Central memory CD8-positive, alpha-beta T cell (primary cell): ENCODE data around the gene TRIM68.

Experiments
- ATAC-seq: fragments of 150-1000 bp; cut with Tn5 transposase; replicated peaks from 2 replicates; pipeline ENCODE4 v1.10.0; 2022; ENCODE audit warnings: mild to moderate bottlenecking, moderate FRiP score, moderate number of reproducible peaks; ENCODE audit not compliant: poor library complexity, severe bottlenecking; ENCODE audit errors: extremely low read depth
- DNase-seq, 2 donors: peaks; one replicate each; pipeline ENCODE4 v3.0.0; 2021; ENCODE audit warnings: low spot score in 2 of 2
- H3K27ac Mint-ChIP-seq: one replicate; pipeline ENCODE4 v1.8.0; 2022; ENCODE audit warnings: low read depth, mild to moderate bottlenecking, moderate library complexity, mixed read lengths
- H3K27me3 Mint-ChIP-seq: one replicate; pipeline ENCODE4 v1.8.0; 2022; ENCODE audit warnings: mixed read lengths
- H3K36me3 Mint-ChIP-seq: one replicate; pipeline ENCODE4 v1.8.0; 2022; ENCODE audit warnings: mild to moderate bottlenecking, moderate library complexity, mixed read lengths; ENCODE audit not compliant: insufficient read depth
- H3K4me1 Mint-ChIP-seq: one replicate; pipeline ENCODE4 v1.8.0; 2022; ENCODE audit warnings: mixed read lengths
- H3K4me3 Mint-ChIP-seq: one replicate; pipeline ENCODE4 v1.8.0; 2022; ENCODE audit warnings: mild to moderate bottlenecking, moderate library complexity, mixed read lengths
- H3K9me3 Mint-ChIP-seq: one replicate; pipeline ENCODE4 v1.8.0; 2022; ENCODE audit warnings: mixed read lengths

TRIM68 gene

DNA sequence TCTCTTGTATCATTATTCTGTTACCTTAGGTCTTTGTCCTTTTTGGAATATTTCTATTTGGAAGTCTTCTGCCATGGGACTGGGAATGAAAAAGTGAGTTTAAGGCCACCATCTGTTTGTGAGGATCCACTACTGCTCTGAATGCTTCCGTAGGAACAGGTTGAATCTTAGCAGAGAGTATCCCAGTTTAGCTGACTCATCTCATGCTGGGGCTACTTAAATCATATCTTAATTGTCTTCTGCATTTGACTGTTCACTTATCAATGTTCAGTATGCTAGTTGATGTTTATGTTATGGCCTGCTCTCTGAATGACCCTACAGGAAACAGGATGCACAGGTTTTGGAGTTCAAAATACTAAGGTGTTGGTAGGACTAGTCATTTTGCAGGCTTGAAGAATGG lies 27.9 kb downstream of the TRIM68 start:
- H3K27ac Mint-ChIP-seq = no peak overlapping the region
- no peak for DNase-seq
- no peak for ATAC-seq
- H3K9me3 Mint-ChIP-seq = no peaks in the 10 kb centered on the region
- peaks cover 6% of the 10 kb centered on the region for H3K4me1 Mint-ChIP-seq
- no peak overlapping the region for H3K4me3 Mint-ChIP-seq
- H3K27me3 Mint-ChIP-seq = peaks cover 92% of the 10 kb centered on the region
- H3K36me3 Mint-ChIP-seq = no peaks in the 10 kb centered on the region

GRCh38 chr11:4578624-4579023 lies 29.4 kb downstream of the TRIM68 start:
- no peaks in the 10 kb centered on the region for H3K36me3 Mint-ChIP-seq
- ATAC-seq (no peak), DNase-seq (no peak)
- H3K4me1 Mint-ChIP-seq = peaks cover 6% of the 10 kb centered on the region
- no peak overlapping the region for H3K4me3 Mint-ChIP-seq
- H3K9me3 Mint-ChIP-seq = no peaks in the 10 kb centered on the region
- peaks cover 85% of the 10 kb centered on the region for H3K27me3 Mint-ChIP-seq
- H3K27ac Mint-ChIP-seq = no peak overlapping the region

DNA sequence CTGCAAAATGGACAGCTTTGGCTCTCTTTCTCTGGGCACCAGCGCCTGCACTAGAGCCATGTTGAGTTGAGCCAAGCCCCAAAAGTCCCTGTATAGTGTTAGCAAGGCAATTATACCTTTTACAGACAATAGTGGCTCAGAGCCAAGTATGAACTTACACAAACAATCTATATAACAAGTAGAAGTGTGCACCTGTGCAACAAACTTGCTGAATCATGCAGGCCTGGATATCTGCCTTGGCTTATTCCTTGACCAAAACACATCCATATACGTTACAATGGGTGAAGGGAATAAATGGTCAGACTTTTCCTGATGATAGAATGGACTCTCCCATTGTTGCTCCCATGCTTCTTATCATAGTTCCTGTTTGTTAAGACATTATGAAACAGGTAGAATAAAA lies 30.3 kb downstream of the TRIM68 start:
- no peaks in the 10 kb centered on the region for H3K36me3 Mint-ChIP-seq
- peaks cover 80% of the 10 kb centered on the region for H3K27me3 Mint-ChIP-seq
- no peaks in the 10 kb centered on the region for H3K9me3 Mint-ChIP-seq
- DNase-seq = no peak
- H3K4me3 Mint-ChIP-seq = no peak overlapping the region
- ATAC-seq = no peak
- H3K4me1 Mint-ChIP-seq = peaks cover 6% of the 10 kb centered on the region
- H3K27ac Mint-ChIP-seq = no peak overlapping the region

DNA sequence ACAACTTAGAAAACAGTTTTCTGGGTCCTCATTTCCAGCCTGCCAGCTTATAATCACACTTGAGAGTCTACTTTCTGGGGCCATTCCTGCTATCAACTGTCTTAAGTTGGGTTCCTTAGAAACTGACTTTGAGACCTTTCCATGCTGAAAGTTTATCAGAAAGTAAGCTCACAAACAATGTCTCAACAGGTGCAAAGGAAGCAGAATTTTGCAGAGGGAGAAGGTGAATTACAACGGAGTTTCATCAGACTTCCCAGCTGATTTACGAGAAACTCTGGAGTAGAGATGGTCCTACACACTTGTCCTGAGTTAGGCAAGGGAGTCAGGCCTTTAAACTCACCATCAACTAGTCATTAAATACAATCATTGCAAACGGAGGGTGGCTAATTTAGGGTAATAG lies 31.2 kb downstream of the TRIM68 start:
- H3K4me3 Mint-ChIP-seq = no peak overlapping the region
- H3K27ac Mint-ChIP-seq = no peak overlapping the region
- peaks cover 6% of the 10 kb centered on the region for H3K4me1 Mint-ChIP-seq
- no peaks in the 10 kb centered on the region for H3K36me3 Mint-ChIP-seq
- DNase-seq (no peak), ATAC-seq (no peak)
- peaks cover 71% of the 10 kb centered on the region for H3K27me3 Mint-ChIP-seq
- no peaks in the 10 kb centered on the region for H3K9me3 Mint-ChIP-seq

- no peaks in the 10 kb centered on the region for H3K4me1 Mint-ChIP-seq
- H3K9me3 Mint-ChIP-seq = peaks cover under 1% of the 10 kb centered on the region
- no peak overlapping the region for H3K27ac Mint-ChIP-seq
- H3K4me3 Mint-ChIP-seq = no peak overlapping the region
- ATAC-seq (no peak), DNase-seq (no peak)
- H3K36me3 Mint-ChIP-seq = no peaks in the 10 kb centered on the region
- peaks cover 24% of the 10 kb centered on the region for H3K27me3 Mint-ChIP-seq
Measured at GRCh38 chr11:4569075-4569474, 39.0 kb downstream of the TRIM68 start.

DNA sequence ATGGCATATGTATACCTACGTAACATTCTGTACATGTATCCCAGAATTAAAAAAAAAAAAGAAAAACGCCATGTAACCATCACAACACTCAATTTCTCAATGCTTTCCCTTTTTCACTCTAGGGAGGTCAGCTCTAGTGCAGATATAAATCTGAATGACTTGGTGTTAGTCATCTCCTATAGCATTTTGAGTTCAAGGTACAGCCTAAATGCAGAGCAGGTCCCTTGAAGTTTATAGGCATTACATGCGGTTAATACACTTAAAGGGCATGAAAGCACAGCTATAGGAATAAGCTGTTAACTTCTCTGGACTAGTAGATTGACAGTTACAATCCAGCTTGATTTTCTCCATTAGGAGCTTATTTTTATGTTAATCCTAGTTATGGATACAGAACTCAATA lies 42.7 kb downstream of the TRIM68 start:
- Mint-ChIP-seq H3K27ac (no peak overlapping the region), H3K36me3 (no peaks in the 10 kb centered on the region), H3K9me3 (peaks cover 5% of the 10 kb centered on the region), H3K4me3 (no peak overlapping the region), H3K27me3 (peaks cover 61% of the 10 kb centered on the region), H3K4me1 (no peaks in the 10 kb centered on the region)
- DNase-seq = no peak
- ATAC-seq = no peak

DNA sequence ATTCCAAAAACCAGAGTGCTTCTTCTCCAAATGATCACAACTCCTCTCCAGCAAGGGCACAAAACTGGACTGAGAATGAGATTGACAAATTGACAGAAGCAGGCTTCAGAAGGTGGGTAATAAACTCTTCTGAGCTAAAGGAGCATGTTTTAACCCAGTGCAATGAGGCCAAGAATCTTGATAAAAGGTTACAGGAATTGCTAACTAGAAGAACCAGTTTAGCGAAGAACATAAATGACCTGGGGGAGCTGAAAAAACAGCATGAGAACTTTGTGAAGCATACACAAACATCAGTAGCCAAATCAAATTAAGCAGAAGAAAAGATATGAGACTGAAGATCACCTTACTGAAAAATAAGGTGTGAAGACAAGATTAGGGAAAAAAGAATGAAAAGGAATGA lies 47.6 kb downstream of the TRIM68 start:
- peaks cover 5% of the 10 kb centered on the region for H3K9me3 Mint-ChIP-seq
- no peak overlapping the region for H3K4me3 Mint-ChIP-seq
- H3K27ac Mint-ChIP-seq = no peak overlapping the region
- H3K27me3 Mint-ChIP-seq = peaks cover 92% of the 10 kb centered on the region
- H3K36me3 Mint-ChIP-seq = no peaks in the 10 kb centered on the region
- DNase-seq (no peak), ATAC-seq (no peak)
- no peaks in the 10 kb centered on the region for H3K4me1 Mint-ChIP-seq

DNA sequence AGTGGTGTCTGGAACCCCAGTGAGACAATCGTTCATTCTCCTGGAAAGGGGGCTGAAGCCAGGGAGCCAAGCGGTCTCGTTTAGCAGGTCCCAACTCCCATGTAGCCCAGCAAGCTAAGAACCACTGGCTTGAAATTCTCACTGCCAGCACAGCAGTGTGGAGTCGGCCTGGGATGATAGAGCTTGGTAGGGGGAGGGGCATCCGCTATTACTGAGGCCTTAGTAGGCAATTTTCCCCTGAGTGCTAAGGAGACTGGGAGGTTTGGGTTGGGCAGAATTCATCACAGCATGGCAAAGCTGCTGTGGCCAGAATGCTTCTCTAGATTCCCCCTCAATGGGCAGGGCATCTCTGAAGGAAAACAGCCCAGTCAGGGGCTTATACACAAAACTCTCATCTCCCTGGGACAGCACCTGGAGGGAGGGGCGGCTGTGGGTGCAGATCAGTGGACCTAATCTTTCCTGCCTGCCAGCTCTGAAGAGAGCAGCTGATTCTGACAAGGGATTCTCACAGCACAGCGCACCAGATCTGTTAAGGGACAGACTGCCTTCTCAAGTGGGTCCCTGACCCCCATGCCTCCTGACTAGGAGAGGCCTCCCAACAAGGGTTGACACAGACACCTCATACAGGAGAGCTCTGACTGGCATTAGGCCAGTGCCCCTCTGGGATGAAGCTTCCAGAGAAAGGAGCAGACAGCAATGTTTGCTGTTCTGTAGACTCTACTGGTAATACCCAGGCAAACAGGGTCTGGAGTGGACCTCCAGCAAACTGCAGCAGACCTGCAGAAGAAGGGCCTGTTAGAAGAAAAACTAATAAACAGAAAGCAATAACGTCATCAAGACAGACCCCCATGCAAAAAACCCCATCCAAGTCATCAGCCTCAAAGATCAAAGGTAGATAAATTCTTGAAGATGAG lies 48.2 kb downstream of the TRIM68 start:
- ATAC-seq (no peak), DNase-seq (no peak)
- Mint-ChIP-seq H3K9me3 (peaks cover 5% of the 10 kb centered on the region), H3K27ac (no peak overlapping the region), H3K36me3 (no peaks in the 10 kb centered on the region), H3K4me3 (no peak overlapping the region), H3K27me3 (peaks cover 94% of the 10 kb centered on the region), H3K4me1 (no peaks in the 10 kb centered on the region)

GRCh38 chr11:4551346-4551979 lies 56.6 kb downstream of the TRIM68 start:
- peaks cover 57% of the 10 kb centered on the region for H3K27me3 Mint-ChIP-seq
- DNase-seq = no peak

More at GRCh38 chr11:4551346-4551979, 56.6 kb downstream of the TRIM68 start:
- Mint-ChIP-seq H3K4me1 (no peaks in the 10 kb centered on the region), H3K4me3 (no peak overlapping the region), H3K27ac (no peak overlapping the region), H3K36me3 (no peaks in the 10 kb centered on the region), H3K9me3 (no peaks in the 10 kb centered on the region)
- ATAC-seq = no peak
